OCI-LY3 (cell line): Measurements from ENCODE around the gene SLC8A2.

Experiments used
- H2AFZ ChIP-seq: fragments of 200-600, 300-600 bp; shearing (Covaris generic); 2 replicates; pipeline ENCODE4 v1.6.0; 2014; ENCODE audit warnings: antibody characterized with exemption, low read depth, low read length
- H3K27ac ChIP-seq: fragments of 200-600, 300-600 bp; sonication (generic); 2 replicates; pipeline ENCODE4 v1.5.1; 2014; ENCODE audit warnings: mild to moderate bottlenecking, low read length, moderate library complexity, mixed read lengths
- H3K27me3 ChIP-seq: fragments of 200-600, 300-600 bp; sonication (generic); 2 replicates; pipeline ENCODE4 v1.6.1; 2014; ENCODE audit warnings: low read depth, low read length, mixed read lengths
- H3K36me3 ChIP-seq: fragments of 200-600, 300-600 bp; sonication (generic); replicated peaks from 2 replicates; pipeline ENCODE3; 2014; ENCODE audit warnings: low read depth, low read length, mixed read lengths
- H3K4me1 ChIP-seq: fragments of 300-600, 200-600 bp; sonication (generic); 2 replicates; pipeline ENCODE4 v1.6.1; 2014; ENCODE audit warnings: low read length, mixed read lengths
- H3K4me2 ChIP-seq: fragments of 200-600, 300-600 bp; sonication (generic); 2 replicates; pipeline ENCODE4 v1.6.1; 2014; ENCODE audit warnings: low read length, mixed read lengths
- H3K4me3 ChIP-seq: fragments of 300-600, 200-600 bp; sonication (generic); 2 replicates; pipeline ENCODE4 v1.5.1; 2014; ENCODE audit warnings: antibody characterized with exemption, mild to moderate bottlenecking, low read length, moderate library complexity
- H3K79me2 ChIP-seq: fragments of 300-600, 200-600 bp; shearing (Covaris generic); 2 replicates; pipeline ENCODE4 v1.6.1; 2014; ENCODE audit warnings: mild to moderate bottlenecking, low read length, mixed read lengths
- H3K9ac ChIP-seq: fragments of 300-600, 200-600 bp; shearing (Covaris generic); 2 replicates; pipeline ENCODE4 v1.6.0; 2014; ENCODE audit warnings: mild to moderate bottlenecking, low read length, moderate library complexity
- H3K9me3 ChIP-seq: fragments of 200-600, 300-600 bp; shearing (Covaris generic); 2 replicates; pipeline ENCODE4 v1.6.1; 2014; ENCODE audit warnings: low read length, mixed read lengths; ENCODE audit not compliant: insufficient read depth
- H4K20me1 ChIP-seq: fragments of 200-600, 300-600 bp; sonication (generic); 2 replicates; pipeline ENCODE4 v1.6.1; 2016; ENCODE audit warnings: low read length, mixed read lengths; ENCODE audit not compliant: insufficient read depth
- CTCF ChIP-seq: fragments of 200-600, 300-600 bp; sonication (generic); IDR thresholded peaks from 2 replicates; pipeline ENCODE4 v1.5.1; 2014; ENCODE audit warnings: antibody characterized with exemption, low read length, low read depth
- EZH2phosphoT487 ChIP-seq: fragments of 200-600 bp; shearing (Covaris generic); IDR thresholded peaks from 2 replicates; pipeline ENCODE4 v1.6.1; 2018; ENCODE audit warnings: antibody characterized with exemption, mixed run types, low read depth

The SLC8A2 gene

DNA sequence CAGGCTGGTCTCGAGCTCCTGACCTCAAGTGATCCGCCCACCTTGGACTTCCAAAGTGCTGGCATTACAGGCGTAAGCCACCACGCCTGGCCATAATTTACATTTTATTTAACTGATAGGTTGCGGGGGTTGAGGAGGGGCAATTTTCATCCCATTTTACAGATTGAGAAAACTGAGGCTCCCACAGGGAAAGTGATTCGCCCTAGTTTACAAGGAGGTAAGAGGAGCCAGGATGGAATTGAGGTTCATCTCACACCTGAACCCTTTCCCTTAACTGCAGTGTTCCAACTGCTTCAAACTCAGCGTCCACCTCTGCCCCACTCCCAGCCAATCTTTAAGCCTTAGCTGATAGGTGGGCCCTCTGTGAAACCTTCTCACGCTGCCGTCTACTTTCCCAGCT lies 47.2 kb upstream of the SLC8A2 start:
- H3K4me1 ChIP-seq = peaks cover 31% of the 10 kb centered on the region
- H4K20me1 ChIP-seq = no peaks in the 10 kb centered on the region; the same call in 1 of the 2 replicates
- peaks cover 59% of the 10 kb centered on the region for H3K27me3 ChIP-seq
- H3K36me3 ChIP-seq = no peaks in the 10 kb centered on the region
- no peaks in the 10 kb centered on the region for H3K9me3 ChIP-seq
- H3K9ac ChIP-seq = no peak overlapping the region
- no peak overlapping the region for H3K4me3 ChIP-seq
- H2AFZ ChIP-seq = no peak overlapping the region
- H3K79me2 ChIP-seq = peaks cover 9% of the 10 kb centered on the region
- peak overlapping the region; percentile 43 for H3K4me2 ChIP-seq
- TF ChIP-seq EZH2phosphoT487 (no peak), CTCF (no peak)
- H3K27ac ChIP-seq = no peak overlapping the region

DNA sequence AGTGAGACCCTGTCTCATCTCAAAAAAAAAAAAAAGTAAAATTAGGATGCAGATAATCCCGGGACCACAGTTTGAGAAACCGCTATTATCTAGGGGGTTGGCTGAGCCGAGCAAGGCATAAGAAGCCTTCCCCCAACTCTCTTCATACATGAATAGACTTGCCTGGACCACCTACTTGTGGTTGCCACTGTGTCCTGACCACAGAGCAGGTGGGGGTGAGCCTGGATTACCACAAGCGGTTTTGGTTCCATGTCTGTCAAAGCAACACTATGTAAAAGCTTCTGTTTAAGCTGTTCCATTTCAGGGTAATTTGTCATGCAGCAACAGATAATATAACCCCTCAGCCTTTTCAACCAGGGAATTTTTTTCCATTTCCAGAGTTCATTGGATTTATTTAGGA lies 46.4 kb upstream of the SLC8A2 start:
- peak overlapping the region; percentile 43 for H3K4me2 ChIP-seq
- H3K4me1 ChIP-seq = peaks cover 37% of the 10 kb centered on the region
- peaks cover 16% of the 10 kb centered on the region for H3K79me2 ChIP-seq
- H3K27ac ChIP-seq = no peak overlapping the region
- H3K36me3 ChIP-seq = no peaks in the 10 kb centered on the region
- peaks cover 3% of the 10 kb centered on the region for H4K20me1 ChIP-seq
- H3K27me3 ChIP-seq = peaks cover 53% of the 10 kb centered on the region
- TF ChIP-seq CTCF (no peak), EZH2phosphoT487 (peak; percentile 78; the same call in 1 of the 2 replicates)
- H3K9me3 ChIP-seq = no peaks in the 10 kb centered on the region
- H3K9ac ChIP-seq = no peak overlapping the region
- H3K4me3 ChIP-seq = no peak overlapping the region
- no peak overlapping the region for H2AFZ ChIP-seq

DNA sequence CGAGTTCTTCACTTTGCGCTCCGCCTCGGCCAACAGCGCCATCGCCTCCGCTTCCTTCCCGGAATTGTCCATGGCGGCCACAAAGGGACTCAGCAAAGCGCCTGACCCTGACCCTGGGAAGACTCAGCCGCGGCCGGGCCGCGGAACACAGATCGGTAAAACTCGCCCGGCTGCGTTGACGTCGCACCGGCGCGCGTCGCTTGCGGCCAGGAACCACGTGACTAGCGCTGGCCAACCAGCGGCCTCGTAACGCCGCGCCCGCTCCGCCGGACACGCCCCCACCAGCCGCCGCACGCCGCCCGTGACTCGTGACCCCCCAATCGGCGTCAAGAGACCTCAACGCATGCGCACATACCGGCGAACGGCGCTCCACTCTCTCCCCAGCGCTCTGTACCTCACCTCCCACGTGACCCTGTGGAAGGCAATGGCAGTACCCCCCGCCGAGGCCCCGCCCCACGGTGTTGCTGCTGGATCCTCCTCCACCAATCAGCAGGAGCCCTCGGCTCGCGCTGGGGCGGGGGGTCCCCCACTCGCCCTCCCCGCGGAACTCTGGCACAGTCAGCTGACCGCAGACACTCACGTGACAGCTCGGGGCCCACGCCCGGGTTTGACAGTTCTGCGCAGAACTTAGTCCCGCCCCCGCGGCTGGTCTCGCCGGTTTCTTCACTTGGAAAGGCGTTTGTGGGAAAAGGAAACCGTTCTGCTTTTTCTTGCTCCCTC lies 43.3 kb upstream of the SLC8A2 start, which contains the start of gene NAPA:
TSS of gene NAPA (minus strand) at position 195 of the 720 bp plus-strand sequence. CDS start at position 72, 123 bp downstream.
- Histone ChIP-seq H4K20me1 (peaks cover 24% of the 10 kb centered on the region), H3K4me2 (peak within 1 kb of the TSS; percentile 97), H3K27ac (peak within 1 kb of the TSS; percentile 51), H3K36me3 (no peaks in the 10 kb centered on the region), H3K9me3 (no peaks in the 10 kb centered on the region), H3K4me1 (peaks cover 40% of the 10 kb centered on the region), H3K79me2 (peaks cover 48% of the 10 kb centered on the region), H3K4me3 (peak within 1 kb of the TSS; percentile 84), H2AFZ (peak within 1 kb of the TSS; percentile 85), H3K9ac (peak within 1 kb of the TSS; percentile 81), H3K27me3 (peaks cover 31% of the 10 kb centered on the region)
- TF ChIP-seq EZH2phosphoT487 = no peak
- TF ChIP-seq CTCF = no peak

DNA sequence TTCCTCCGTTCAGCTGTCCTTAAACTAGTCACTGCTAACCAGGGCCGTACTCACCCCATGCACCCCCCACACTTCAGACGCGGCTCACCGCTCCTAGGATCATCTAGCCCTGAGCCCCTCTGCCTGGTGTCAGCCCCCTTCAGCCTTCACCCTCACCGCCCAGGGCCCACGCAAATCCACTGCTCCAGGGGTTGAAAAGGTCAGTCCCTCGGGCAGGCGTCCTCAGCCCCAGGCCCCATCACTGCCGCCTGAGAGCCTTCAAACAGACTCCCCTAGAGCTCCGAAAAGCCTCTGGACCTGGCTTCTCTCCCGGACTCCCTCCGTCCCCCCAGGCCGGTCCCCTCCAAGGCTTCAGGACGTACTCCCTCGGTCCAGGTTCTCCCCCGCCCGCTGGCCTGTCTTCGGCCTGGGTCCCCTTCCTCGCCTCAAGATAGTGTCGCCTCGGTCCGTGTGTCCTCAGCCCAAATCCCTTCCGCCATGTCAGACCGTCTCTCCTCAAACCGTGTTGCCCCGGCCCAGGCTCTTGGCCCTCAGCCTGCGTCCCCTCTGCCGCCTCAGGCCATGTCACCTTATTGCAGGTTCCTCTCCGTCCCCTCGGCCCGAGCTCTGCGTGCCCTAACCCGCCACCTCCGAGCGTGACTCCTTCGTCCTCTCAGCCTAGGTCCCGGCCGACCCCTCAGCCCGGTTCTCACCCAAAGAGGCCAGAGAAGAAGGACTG lies 42.6 kb upstream of the SLC8A2 start:
- Histone ChIP-seq H3K9me3 (no peaks in the 10 kb centered on the region), H3K79me2 (peaks cover 55% of the 10 kb centered on the region), H2AFZ (peak overlapping the region; percentile 33; the same call in 1 of the 2 replicates), H3K27ac (peak overlapping the region; percentile 38), H3K27me3 (peaks cover 24% of the 10 kb centered on the region), H3K4me2 (peak overlapping the region; percentile 97), H3K4me3 (peak overlapping the region; percentile 84), H4K20me1 (peaks cover 31% of the 10 kb centered on the region), H3K4me1 (peaks cover 39% of the 10 kb centered on the region), H3K9ac (peak overlapping the region; percentile 81), H3K36me3 (no peaks in the 10 kb centered on the region)
- TF ChIP-seq CTCF (no peak), EZH2phosphoT487 (no peak)
